ENCODE measurements around the gene PYCARD. TPM values are rescaled to one million over a fixed set of nuclear protein-coding genes. Genes with fewer than 3 reads are reported as not detected.

The PYCARD gene
- total RNA-seq, 1 experiment from 2014 or later = 99.4 TPM

DNA sequence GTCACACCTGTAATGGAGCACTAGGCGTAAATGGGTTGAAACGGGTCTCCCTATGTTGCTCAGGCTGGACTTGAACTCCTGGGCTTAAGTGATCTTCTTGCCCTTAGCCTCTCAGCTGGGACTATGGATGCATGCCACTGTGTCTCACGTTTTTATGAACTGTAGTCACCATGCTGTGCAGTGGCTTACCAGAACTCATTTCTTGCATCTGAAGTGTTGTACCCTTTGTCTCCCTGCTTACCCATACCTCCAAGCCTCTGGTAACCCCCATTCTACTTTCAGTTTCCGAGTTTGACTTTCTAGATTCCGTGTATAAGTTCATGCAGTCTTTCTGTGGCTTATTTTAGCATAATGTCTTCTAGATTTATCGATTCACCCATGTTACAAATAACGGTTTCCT lies 7.7 kb downstream of the PYCARD start:
- no peak for ATAC-seq
- CTCF ChIA-PET = no interaction called here

GRCh38 chr16:31193874-31194273 lies 8.7 kb downstream of the PYCARD start:
- Histone ChIP-seq H3K9me3 (ENCODE audit: control insufficient read depth, insufficient read depth, low read depth, low read length) (no peaks in the 10 kb centered on the region), H3K36me3 (ENCODE audit: control insufficient read depth, insufficient read depth, low read length) (peaks cover 42% of the 10 kb centered on the region), H3K27ac (ENCODE audit: low read length) (no peak overlapping the region), H3K4me3 (ENCODE audit: low read depth in 2 of 2, low read length in 2 of 2) (no peak overlapping the region), H3K4me1 (ENCODE audit: control insufficient read depth, insufficient read depth, low read length) (no peaks in the 10 kb centered on the region), H3K27me3 (ENCODE audit: control insufficient read depth, insufficient read depth, low read length) (no peaks in the 10 kb centered on the region)
- BruUV-seq (replicated peaks) = no TSS peak
- intact Hi-C loops (cut with micrococcal nuclease; ENCODE audit: unreplicated experiment) = no loop called here
- TF ChIP-seq POLR2AphosphoS5 (IDR thresholded peaks at IDR 0.05; ENCODE audit: low read depth, low read length) = peak; percentile 21; the same call in 1 of the 2 replicates
- TF ChIP-seq SIN3A (IDR thresholded peaks at IDR 0.05; ENCODE audit: borderline replicate concordance, insufficient read depth, low read depth, low read length) = no peak
- in situ Hi-C loops (cut with HindIII; ENCODE audit: low pct_unique_long_range_greater_than_20kb, low sequenced_read_pairs) = no loop called here
- ATAC-seq (no peak), DNase-seq (ENCODE audit: low read depth, low spot score) (no peak)
- POLR2A ChIA-PET = interaction anchor here (0.7 kb wide), 1 partner anchor 72 kb away, joined by 3 read pairs; no protein-coding TSS in a partner anchor
- CTCF ChIA-PET = no interaction called here

More for the DNA sequence above, 7.7 kb downstream of the PYCARD start:
- Histone ChIP-seq H3K27me3 (ENCODE audit: control insufficient read depth, insufficient read depth, low read length) (no peaks in the 10 kb centered on the region), H3K27ac (ENCODE audit: low read length) (no peak overlapping the region), H3K36me3 (ENCODE audit: control insufficient read depth, insufficient read depth, low read length) (peaks cover 32% of the 10 kb centered on the region), H3K9me3 (ENCODE audit: control insufficient read depth, insufficient read depth, low read depth, low read length) (no peaks in the 10 kb centered on the region), H3K4me3 (ENCODE audit: low read depth in 2 of 2, low read length in 2 of 2) (no peak overlapping the region), H3K4me1 (ENCODE audit: control insufficient read depth, insufficient read depth, low read length) (no peaks in the 10 kb centered on the region; the same call in 1 of the 2 replicates)
- TF ChIP-seq POLR2AphosphoS5 (IDR thresholded peaks at IDR 0.05; ENCODE audit: low read depth, low read length) = peak; percentile 65; the same call in 1 of the 2 replicates
- TF ChIP-seq TCF7L2 (IDR thresholded peaks at IDR 0.05; ENCODE audit: low read depth, low read length) = no peak
- intact Hi-C loops (cut with micrococcal nuclease; ENCODE audit: unreplicated experiment) (no loop called here), in situ Hi-C loops (cut with HindIII; ENCODE audit: low pct_unique_long_range_greater_than_20kb, low sequenced_read_pairs) (no loop called here)
- no TSS peak for BruUV-seq (replicated peaks)
- POLR2A ChIA-PET = no interaction called here
- DNase-seq (ENCODE audit: low read depth, low spot score) = no peak

- no TSS peak for BruUV-seq (replicated peaks)
- ATAC-seq (no peak), DNase-seq (ENCODE audit: low read depth, low spot score) (no peak)
- ChIA-PET CTCF (no interaction called here), POLR2A (no interaction called here)
- H3K9me3 ChIP-seq (ENCODE audit: control insufficient read depth, insufficient read depth, low read depth, low read length) = no peaks in the 10 kb centered on the region
- H3K27ac ChIP-seq (ENCODE audit: low read length) = no peak overlapping the region
- no peaks in the 10 kb centered on the region for H3K27me3 ChIP-seq (ENCODE audit: control insufficient read depth, insufficient read depth, low read length)
- H3K4me3 ChIP-seq (ENCODE audit: low read depth in 2 of 2, low read length in 2 of 2) = no peak overlapping the region
- TF ChIP-seq, protein P1, sequence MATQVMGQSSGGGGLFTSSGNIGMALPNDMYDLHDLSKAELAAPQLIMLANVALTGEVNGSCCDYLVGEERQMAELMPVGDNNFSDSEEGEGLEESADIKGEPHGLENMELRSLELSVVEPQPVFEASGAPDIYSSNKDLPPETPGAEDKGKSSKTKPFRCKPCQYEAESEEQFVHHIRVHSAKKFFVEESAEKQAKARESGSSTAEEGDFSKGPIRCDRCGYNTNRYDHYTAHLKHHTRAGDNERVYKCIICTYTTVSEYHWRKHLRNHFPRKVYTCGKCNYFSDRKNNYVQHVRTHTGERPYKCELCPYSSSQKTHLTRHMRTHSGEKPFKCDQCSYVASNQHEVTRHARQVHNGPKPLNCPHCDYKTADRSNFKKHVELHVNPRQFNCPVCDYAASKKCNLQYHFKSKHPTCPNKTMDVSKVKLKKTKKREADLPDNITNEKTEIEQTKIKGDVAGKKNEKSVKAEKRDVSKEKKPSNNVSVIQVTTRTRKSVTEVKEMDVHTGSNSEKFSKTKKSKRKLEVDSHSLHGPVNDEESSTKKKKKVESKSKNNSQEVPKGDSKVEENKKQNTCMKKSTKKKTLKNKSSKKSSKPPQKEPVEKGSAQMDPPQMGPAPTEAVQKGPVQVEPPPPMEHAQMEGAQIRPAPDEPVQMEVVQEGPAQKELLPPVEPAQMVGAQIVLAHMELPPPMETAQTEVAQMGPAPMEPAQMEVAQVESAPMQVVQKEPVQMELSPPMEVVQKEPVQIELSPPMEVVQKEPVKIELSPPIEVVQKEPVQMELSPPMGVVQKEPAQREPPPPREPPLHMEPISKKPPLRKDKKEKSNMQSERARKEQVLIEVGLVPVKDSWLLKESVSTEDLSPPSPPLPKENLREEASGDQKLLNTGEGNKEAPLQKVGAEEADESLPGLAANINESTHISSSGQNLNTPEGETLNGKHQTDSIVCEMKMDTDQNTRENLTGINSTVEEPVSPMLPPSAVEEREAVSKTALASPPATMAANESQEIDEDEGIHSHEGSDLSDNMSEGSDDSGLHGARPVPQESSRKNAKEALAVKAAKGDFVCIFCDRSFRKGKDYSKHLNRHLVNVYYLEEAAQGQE (IDR thresholded peaks at IDR 0.05; ENCODE audit: insufficient read depth in 1 of 2, low read depth in 2 of 2, low read length in 1 of 2) = no peak
- no peak for TF ChIP-seq POLR2AphosphoS5 (IDR thresholded peaks at IDR 0.05; ENCODE audit: low read depth, low read length)
- TF ChIP-seq TCF7L2 (IDR thresholded peaks at IDR 0.05; ENCODE audit: low read depth, low read length) = no peak
- TF ChIP-seq CTCF (IDR thresholded peaks at IDR 0.05) = no peak
- TF ChIP-seq SIN3A (IDR thresholded peaks at IDR 0.05; ENCODE audit: borderline replicate concordance, insufficient read depth, low read depth, low read length) = no peak
- no peaks in the 10 kb centered on the region for H3K4me1 ChIP-seq (ENCODE audit: control insufficient read depth, insufficient read depth, low read length)
- intact Hi-C loops (cut with micrococcal nuclease; ENCODE audit: unreplicated experiment) = no loop called here
- peaks cover 50% of the 10 kb centered on the region for H3K36me3 ChIP-seq (ENCODE audit: control insufficient read depth, insufficient read depth, low read length)
- in situ Hi-C loops (cut with HindIII; ENCODE audit: low pct_unique_long_range_greater_than_20kb, low sequenced_read_pairs) = no loop called here
Observed at GRCh38 chr16:31192856-31193642, 9.5 kb downstream of the PYCARD start.

Measured in Panc1 (cell line).